ENCODE measurements around the gene ST6GAL1.
"Not testable (repeated sequence)": the region's sequence is repeated elsewhere in the genome, so short reads cannot be mapped to it uniquely, and the experiment has no call there.

ST6GAL1 gene

DNA sequence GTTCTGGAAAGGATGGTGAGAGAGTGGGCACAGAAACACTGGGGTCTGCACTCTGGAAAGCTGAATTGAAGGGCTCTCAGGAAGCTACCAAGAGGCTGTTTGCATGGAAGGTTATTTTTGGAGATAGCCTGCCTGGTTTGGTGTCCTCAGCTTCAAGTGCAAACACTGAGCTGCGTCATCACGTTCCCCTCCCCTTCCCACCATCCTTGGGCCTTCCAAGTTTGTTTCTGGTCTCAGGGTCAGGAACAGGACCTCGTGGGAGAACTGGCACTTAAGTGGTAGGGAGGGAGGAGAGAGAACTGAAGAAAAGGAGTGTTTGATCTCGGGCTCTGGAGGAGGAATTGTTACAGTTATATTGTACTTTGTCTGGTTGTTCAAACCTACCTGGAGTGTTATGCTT is 10.6 kb downstream of the ST6GAL1 start:
- peaks cover 2% of the 10 kb centered on the region; the same call in 1 of the 2 replicates for H3K4me1 ChIP-seq (ENCODE audit: control insufficient read depth, insufficient read depth, low read length)
- DNase-seq (ENCODE audit: low read depth, low spot score): no peak

DNA sequence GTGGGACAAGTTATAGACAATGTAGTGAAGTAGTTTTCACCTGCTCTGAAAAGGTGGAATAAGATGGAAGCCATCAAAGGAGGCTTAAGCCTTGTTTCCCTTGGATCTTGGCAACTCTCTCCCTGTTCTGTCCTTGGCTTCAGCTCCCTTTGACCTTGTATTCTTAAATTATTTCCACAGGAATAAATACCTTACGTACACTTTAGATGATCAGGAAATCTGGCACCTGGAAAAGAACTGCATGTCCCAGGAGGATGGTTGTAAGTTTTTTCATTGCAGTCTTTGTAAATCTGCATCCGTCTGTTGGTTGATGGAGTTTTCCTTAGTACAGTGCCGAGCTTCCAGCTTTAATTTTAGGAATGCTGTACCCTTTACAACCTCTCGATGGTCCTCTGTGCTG is 11.8 kb downstream of the ST6GAL1 start:
- DNase-seq (ENCODE audit: low read depth, low spot score): no peak
- no peaks in the 10 kb centered on the region for H3K9me3 ChIP-seq (ENCODE audit: control insufficient read depth, insufficient read depth, low read length)
- no peaks in the 10 kb centered on the region for H3K27me3 ChIP-seq (ENCODE audit: control insufficient read depth, insufficient read depth, low read length)
- peaks cover 2% of the 10 kb centered on the region; the same call in 1 of the 2 replicates for H3K4me1 ChIP-seq (ENCODE audit: control insufficient read depth, insufficient read depth, low read length)
- WGBS (ENCODE audit: insufficient coverage, insufficient read length): no CpG with 5 or more reads among the region's 4 CpGs
- H3K27ac ChIP-seq (ENCODE audit: low read length): no peak overlapping the region
- H3K4me3 ChIP-seq (ENCODE audit: low read length): no peak overlapping the region
- H3K36me3 ChIP-seq (ENCODE audit: control insufficient read depth, insufficient read depth, low read length): no peaks in the 10 kb centered on the region

More for the DNA sequence above, 10.6 kb downstream of the ST6GAL1 start:
- H3K27ac ChIP-seq (ENCODE audit: low read length): no peak overlapping the region
- no CpG with 5 or more reads among the region's 4 CpGs for WGBS (ENCODE audit: insufficient coverage, insufficient read length)
- no peaks in the 10 kb centered on the region for H3K36me3 ChIP-seq (ENCODE audit: control insufficient read depth, insufficient read depth, low read length)
- H3K9me3 ChIP-seq (ENCODE audit: control insufficient read depth, insufficient read depth, low read length): no peaks in the 10 kb centered on the region
- no peak overlapping the region for H3K4me3 ChIP-seq (ENCODE audit: low read length)
- no peaks in the 10 kb centered on the region for H3K27me3 ChIP-seq (ENCODE audit: control insufficient read depth, insufficient read depth, low read length)

DNA sequence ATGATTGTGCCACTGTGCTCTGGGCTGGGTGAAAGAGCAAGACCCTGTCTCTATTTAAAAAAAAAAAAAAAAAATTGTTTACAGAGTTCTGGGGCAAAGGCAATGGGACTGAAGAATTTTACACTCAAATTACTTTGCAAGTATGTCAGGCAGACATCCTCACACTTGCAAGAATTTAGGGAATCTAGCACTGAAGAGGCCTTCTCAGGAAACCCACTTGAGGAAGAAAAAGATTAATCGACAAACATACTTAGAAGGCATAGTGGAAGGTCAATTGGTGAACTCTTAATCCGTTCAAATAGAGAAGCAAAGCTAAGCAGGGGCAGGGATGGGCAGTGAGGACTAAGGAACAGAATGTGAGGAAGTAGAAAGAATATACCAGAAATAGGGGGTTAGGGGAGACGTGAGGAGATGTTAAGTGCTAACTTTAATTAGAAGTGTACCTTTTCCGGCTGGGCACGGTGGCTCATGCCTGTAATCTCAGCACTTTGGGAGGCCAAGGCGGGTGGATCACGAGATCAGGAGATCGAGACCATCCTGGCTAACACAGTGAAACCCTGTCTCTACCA is 15.0 kb downstream of the ST6GAL1 start:
- 100% methylated on average over 1 of the region's 8 CpGs for WGBS (ENCODE audit: insufficient coverage, insufficient read length)
- H3K9me3 ChIP-seq (ENCODE audit: control insufficient read depth, insufficient read depth, low read length): no peaks in the 10 kb centered on the region
- no peak overlapping the region for H3K4me3 ChIP-seq (ENCODE audit: low read length)
- no peak for DNase-seq (ENCODE audit: low read depth, low spot score)
- no peaks in the 10 kb centered on the region for H3K27me3 ChIP-seq (ENCODE audit: control insufficient read depth, insufficient read depth, low read length)
- no peaks in the 10 kb centered on the region; the same call in 1 of the 2 replicates for H3K36me3 ChIP-seq (ENCODE audit: control insufficient read depth, insufficient read depth, low read length)
- H3K27ac ChIP-seq (ENCODE audit: low read length): no peak overlapping the region
- H3K4me1 ChIP-seq (ENCODE audit: control insufficient read depth, insufficient read depth, low read length): peaks cover 2% of the 10 kb centered on the region; the same call in 1 of the 2 replicates

DNA sequence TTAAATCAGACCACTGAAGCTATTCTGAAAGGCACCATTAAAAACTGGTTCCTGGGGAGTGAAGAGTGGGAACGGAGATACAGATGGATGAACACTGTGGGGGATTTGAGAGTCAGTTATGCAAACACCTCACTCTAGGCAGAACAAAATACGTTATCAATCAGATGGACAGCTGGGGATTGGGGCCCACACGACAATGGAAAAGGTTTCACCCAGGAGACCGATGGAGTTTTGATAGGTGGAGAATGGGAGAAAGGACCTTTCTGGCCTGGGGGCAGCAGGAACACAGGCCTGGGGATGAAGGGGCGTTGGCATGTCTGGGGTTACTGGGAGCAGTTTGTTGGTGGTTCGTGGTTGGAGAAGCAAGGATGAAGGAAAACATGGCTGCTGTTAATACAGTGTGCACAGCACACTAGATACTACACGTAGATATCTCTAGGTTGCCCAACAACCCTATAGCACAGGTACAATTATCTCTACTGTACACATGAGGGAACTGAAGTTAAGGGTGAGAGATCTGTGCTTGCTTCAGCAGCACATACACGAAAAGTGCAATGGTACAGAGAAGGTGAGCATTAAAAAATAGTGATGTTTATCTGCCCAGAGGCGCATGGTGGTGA is 16.5 kb downstream of the ST6GAL1 start:
- H3K36me3 ChIP-seq (ENCODE audit: control insufficient read depth, insufficient read depth, low read length): peaks cover 3% of the 10 kb centered on the region; the same call in 1 of the 2 replicates
- WGBS (ENCODE audit: insufficient coverage, insufficient read length): no CpG with 5 or more reads among the region's 9 CpGs
- no peak overlapping the region for H3K27ac ChIP-seq (ENCODE audit: low read length)
- no peaks in the 10 kb centered on the region for H3K9me3 ChIP-seq (ENCODE audit: control insufficient read depth, insufficient read depth, low read length)
- no peak overlapping the region for H3K4me3 ChIP-seq (ENCODE audit: low read length)
- DNase-seq (ENCODE audit: low read depth, low spot score): no peak
- H3K27me3 ChIP-seq (ENCODE audit: control insufficient read depth, insufficient read depth, low read length): no peaks in the 10 kb centered on the region
- no peaks in the 10 kb centered on the region; the same call in 1 of the 2 replicates for H3K4me1 ChIP-seq (ENCODE audit: control insufficient read depth, insufficient read depth, low read length)

DNA sequence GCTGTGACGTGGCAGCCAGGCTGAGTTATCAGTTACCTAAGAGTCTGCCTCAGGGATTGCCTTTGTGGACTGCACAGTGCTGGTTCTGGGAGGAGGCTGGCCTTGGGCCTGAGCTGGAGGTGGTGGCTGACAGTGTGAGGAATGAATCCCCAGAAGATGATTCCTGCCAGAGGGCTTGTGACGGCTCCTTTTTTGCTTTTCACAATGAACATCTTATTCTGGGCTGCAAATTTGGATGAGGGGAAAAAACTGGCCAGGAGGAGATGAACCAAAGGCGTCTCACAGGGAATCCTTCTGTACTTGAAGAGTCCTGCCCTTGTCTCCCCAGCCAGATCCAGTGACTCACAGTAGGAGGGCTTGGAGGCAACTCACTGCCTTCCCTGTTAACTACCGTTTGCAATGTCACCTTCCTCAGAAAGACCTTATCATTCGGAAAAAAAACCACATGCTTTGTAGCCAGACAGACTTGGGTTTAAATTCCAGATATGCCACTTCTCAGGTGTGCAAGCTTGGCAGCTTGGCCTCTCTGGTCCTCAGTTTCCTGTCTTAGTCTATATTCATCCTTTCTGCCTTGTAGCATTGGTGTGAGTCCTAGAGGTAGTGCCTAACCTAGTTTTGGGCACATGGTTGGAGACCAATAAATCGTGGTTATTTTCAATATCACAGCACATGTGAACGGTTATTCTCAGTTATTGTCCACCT is 19.1 kb downstream of the ST6GAL1 start:
- DNase-seq (ENCODE audit: low read depth, low spot score): no peak
- no peak overlapping the region for H3K27ac ChIP-seq (ENCODE audit: low read length)
- no CpG with 5 or more reads among the region's 7 CpGs for WGBS (ENCODE audit: insufficient coverage, insufficient read length)

DNA sequence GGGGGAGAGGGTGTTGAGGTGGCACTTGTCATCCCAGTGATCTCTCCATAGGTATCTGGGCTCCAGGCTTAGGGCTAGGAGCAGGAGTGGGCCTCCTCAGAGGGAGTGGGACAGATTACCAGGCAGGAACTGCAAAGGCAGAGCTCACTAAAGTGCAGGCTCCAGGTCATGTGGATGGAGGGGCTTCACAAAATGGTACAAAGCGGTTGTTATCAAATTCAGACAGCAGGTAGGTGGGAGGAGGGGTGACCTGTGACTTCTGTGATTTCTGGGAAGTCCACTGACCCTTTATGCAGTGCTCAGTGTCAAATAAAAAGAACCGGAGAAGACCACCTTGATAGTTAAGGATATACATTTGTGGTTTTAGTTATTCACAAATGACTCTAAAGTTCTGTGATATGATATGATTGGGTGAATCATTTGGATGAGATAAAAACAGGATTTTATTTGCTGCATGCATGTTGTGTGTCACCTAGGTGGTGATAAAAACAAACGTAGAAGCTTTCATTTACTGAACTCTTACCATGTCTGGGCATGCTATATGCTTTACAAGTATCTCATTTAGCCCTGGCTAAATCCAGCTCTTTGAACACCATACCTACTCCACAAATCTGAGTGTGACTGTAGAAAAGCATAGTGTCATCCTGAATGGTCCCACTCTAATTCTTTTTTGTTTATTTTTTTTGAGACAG is 20.2 kb downstream of the ST6GAL1 start:
- no peak overlapping the region for H3K4me3 ChIP-seq (ENCODE audit: low read length)
- no peaks in the 10 kb centered on the region for H3K9me3 ChIP-seq (ENCODE audit: control insufficient read depth, insufficient read depth, low read length)
- H3K27me3 ChIP-seq (ENCODE audit: control insufficient read depth, insufficient read depth, low read length): no peaks in the 10 kb centered on the region
- no CpG with 5 or more reads among the region's 3 CpGs for WGBS (ENCODE audit: insufficient coverage, insufficient read length)
- H3K27ac ChIP-seq (ENCODE audit: low read length): no peak overlapping the region
- no peaks in the 10 kb centered on the region for H3K4me1 ChIP-seq (ENCODE audit: control insufficient read depth, insufficient read depth, low read length)
- DNase-seq (ENCODE audit: low read depth, low spot score): no peak
- H3K36me3 ChIP-seq (ENCODE audit: control insufficient read depth, insufficient read depth, low read length): peaks cover 3% of the 10 kb centered on the region; the same call in 1 of the 2 replicates

More for the DNA sequence above, 19.1 kb downstream of the ST6GAL1 start:
- Histone ChIP-seq H3K36me3 (ENCODE audit: control insufficient read depth, insufficient read depth, low read length) (peaks cover 3% of the 10 kb centered on the region; the same call in 1 of the 2 replicates), H3K4me3 (ENCODE audit: low read length) (no peak overlapping the region), H3K27me3 (ENCODE audit: control insufficient read depth, insufficient read depth, low read length) (no peaks in the 10 kb centered on the region), H3K4me1 (ENCODE audit: control insufficient read depth, insufficient read depth, low read length) (no peaks in the 10 kb centered on the region), H3K9me3 (ENCODE audit: control insufficient read depth, insufficient read depth, low read length) (no peaks in the 10 kb centered on the region)

DNA sequence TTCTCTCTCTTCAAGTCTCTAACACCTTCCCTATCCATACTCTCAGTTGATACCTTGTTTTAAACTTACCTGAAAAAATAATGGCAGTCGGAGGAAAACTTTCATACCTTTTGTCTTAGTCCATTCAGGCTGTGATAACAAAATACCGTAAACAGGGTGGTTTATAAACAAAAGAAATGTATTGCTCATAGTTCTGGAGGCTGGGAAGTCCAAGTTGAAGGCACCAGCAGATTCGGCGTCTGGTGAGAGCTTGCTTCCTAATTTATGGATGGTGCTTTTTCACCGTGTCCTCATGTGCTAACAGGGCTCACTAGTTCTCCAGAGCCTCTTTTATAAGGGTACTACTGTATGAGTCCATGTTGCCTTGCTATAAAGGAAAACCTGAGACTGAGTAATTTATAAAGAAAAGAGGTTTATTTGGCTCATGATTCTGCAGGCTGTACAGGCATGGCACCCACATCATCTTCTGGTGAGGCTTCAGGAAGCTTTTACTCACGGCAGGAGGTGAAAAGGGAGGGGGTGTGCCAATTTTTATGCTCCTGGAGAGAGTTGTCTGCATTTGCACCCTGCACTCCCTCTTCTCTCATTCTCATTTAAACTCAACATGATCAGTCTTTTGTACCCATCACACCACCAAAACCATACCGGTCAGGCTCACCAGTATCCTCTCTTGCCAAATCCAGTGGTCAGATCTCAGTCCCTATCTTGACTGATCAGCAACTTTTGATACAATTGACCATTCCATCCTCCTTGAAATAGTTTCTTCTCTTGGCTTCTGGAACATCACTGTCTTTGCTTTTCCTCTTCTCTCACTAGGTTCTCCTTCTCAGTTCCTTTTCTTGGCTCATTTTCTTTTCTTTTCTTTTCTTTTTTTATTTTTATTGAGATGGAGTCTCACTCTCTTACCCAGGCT is 21.6 kb downstream of the ST6GAL1 start:
- no peak overlapping the region for H3K27ac ChIP-seq (ENCODE audit: low read length)

DNA sequence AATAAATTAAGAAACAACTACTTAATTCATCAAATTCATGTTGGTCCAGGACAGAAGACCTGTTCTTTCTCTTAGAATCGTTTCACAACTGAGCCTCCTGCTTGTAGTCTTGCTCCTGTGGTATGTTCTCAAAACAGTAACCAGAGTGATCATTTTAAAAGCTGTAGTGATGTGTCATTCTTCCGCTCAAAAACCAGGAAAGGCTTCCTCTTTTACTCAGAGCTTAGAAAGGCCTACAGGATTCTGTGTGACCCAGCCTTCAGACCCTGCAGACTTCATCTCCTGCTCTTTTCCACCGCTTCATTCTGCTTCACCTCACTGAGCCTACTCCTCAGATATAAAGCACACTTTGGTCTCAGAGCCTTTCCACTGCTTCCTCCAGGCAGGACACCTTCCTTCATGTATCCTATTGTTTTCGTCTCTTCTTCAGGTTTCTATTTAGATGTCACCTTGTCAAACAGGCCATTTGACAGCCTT is 22.7 kb downstream of the ST6GAL1 start:
- no peak overlapping the region for H3K27ac ChIP-seq (ENCODE audit: low read length)
- H3K4me1 ChIP-seq (ENCODE audit: control insufficient read depth, insufficient read depth, low read length): no peaks in the 10 kb centered on the region
- H3K9me3 ChIP-seq (ENCODE audit: control insufficient read depth, insufficient read depth, low read length): no peaks in the 10 kb centered on the region
- 0 out of 2 replicates have a peak, but pooled peaks cover 3% of the 10 kb centered on the region for H3K36me3 ChIP-seq (ENCODE audit: control insufficient read depth, insufficient read depth, low read length)
- H3K4me3 ChIP-seq (ENCODE audit: low read length): no peak overlapping the region
- DNase-seq (ENCODE audit: low read depth, low spot score): no peak
- WGBS (ENCODE audit: insufficient coverage, insufficient read length): no CpG with 5 or more reads among the region's 4 CpGs
- H3K27me3 ChIP-seq (ENCODE audit: control insufficient read depth, insufficient read depth, low read length): no peaks in the 10 kb centered on the region

More for the DNA sequence above, 21.6 kb downstream of the ST6GAL1 start:
- no peaks in the 10 kb centered on the region for H3K27me3 ChIP-seq (ENCODE audit: control insufficient read depth, insufficient read depth, low read length)
- H3K36me3 ChIP-seq (ENCODE audit: control insufficient read depth, insufficient read depth, low read length): peaks cover 3% of the 10 kb centered on the region; the same call in 1 of the 2 replicates
- no peak for DNase-seq (ENCODE audit: low read depth, low spot score)
- H3K4me3 ChIP-seq (ENCODE audit: low read length): no peak overlapping the region
- H3K4me1 ChIP-seq (ENCODE audit: control insufficient read depth, insufficient read depth, low read length): no peaks in the 10 kb centered on the region
- WGBS (ENCODE audit: insufficient coverage, insufficient read length): no CpG with 5 or more reads among the region's 7 CpGs
- no peaks in the 10 kb centered on the region for H3K9me3 ChIP-seq (ENCODE audit: control insufficient read depth, insufficient read depth, low read length)

DNA sequence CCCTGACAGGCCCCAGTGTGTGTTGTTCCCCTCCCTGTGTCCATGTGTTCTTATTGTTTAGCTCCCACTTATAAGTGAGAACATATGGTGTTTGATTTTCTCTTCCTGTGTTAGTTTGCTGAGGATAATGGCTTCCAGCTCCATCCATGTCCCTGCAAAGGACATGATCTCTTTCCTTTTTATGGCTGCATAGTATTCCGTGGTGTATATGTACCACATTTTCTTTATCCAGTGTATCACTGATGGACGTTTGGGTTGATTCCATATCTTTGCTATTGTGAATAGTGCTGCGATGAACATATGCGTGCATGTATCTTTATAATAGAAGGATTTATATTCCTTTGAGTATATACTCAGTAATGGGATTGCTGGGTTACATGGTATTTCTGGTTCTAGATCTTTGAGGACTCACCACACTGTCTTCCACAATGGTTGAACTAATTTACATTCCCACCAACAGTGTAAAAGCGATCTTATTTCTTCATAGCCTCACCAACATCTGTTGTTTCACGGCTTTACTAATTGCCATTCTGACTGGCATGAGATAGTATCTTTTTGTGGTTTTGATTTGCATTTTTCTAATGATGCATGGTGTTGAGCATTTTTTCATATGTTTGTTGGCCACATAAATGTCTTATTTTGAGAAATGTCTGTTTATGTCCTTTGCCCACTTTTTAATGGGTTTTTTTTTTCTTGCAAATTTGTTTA is 23.8 kb downstream of the ST6GAL1 start:
- H3K36me3 ChIP-seq (ENCODE audit: control insufficient read depth, insufficient read depth, low read length); H3K27ac ChIP-seq (ENCODE audit: low read length); H3K27me3 ChIP-seq (ENCODE audit: control insufficient read depth, insufficient read depth, low read length); H3K4me1 ChIP-seq (ENCODE audit: control insufficient read depth, insufficient read depth, low read length); DNase-seq (ENCODE audit: low read depth, low spot score); H3K9me3 ChIP-seq (ENCODE audit: control insufficient read depth, insufficient read depth, low read length); H3K4me3 ChIP-seq (ENCODE audit: low read length): not testable (repeated sequence)
- no CpG with 5 or more reads among the region's 6 CpGs for WGBS (ENCODE audit: insufficient coverage, insufficient read length)
